SK-N-SH treated with all-trans-retinoic acid at 6 μM for 48 hours (cell line): ENCODE measurements around the gene HEPACAM2.

Experiments
- ARNTL ChIP-seq: fragments of 450-650 bp; formaldehyde crosslinking; IDR thresholded peaks from 2 replicates; pipeline ENCODE4 v1.5.0; 2020; ENCODE audit warnings: low read depth, mild to moderate bottlenecking, moderate library complexity, borderline replicate concordance
- CREB5 ChIP-seq: fragments of 250-450 bp; sonication (Bioruptor Pico); IDR thresholded peaks from 2 replicates; pipeline ENCODE4 v1.5.1; 2020; ENCODE audit warnings: low read depth, mild to moderate bottlenecking, moderate library complexity
- CSDC2 ChIP-seq: fragments of 250-450 bp; sonication (Bioruptor Pico); IDR thresholded peaks from 2 replicates; pipeline ENCODE4 v1.5.0; 2020; ENCODE audit warnings: mild to moderate bottlenecking, moderate library complexity
- CSRNP3 ChIP-seq: fragments of 250-450 bp; sonication (Bioruptor Pico); IDR thresholded peaks from 2 replicates; pipeline ENCODE4 v1.5.1; 2021; ENCODE audit warnings: mild to moderate bottlenecking, moderate library complexity
- GLIS3 ChIP-seq: fragments of 250-450 bp; sonication (Bioruptor Pico); IDR thresholded peaks from 2 replicates; pipeline ENCODE4 v1.5.0; 2020; ENCODE audit warnings: mild to moderate bottlenecking, moderate library complexity
- ISL1 ChIP-seq: fragments of 250-450 bp; sonication (Bioruptor Pico); IDR thresholded peaks from 2 replicates; pipeline ENCODE4 v2.1.2; 2022; ENCODE audit warnings: mild to moderate bottlenecking, moderate library complexity
- OSR1 ChIP-seq: fragments of 250-450 bp; sonication (Bioruptor Pico); IDR thresholded peaks from 2 replicates; pipeline ENCODE4 v1.8.0; 2022; ENCODE audit warnings: moderate library complexity, mild to moderate bottlenecking, inconsistent platforms
- PATZ1 ChIP-seq: fragments of 250-450 bp; sonication (Bioruptor Pico); IDR thresholded peaks from 2 replicates; pipeline ENCODE4 v1.8.0; 2020; ENCODE audit warnings: mild to moderate bottlenecking, moderate library complexity, borderline replicate concordance
- POU6F1 ChIP-seq: fragments of 250-450 bp; sonication (Bioruptor Pico); IDR thresholded peaks from 2 replicates; pipeline ENCODE4 v1.8.0; 2021; ENCODE audit warnings: low read depth, mild to moderate bottlenecking, moderate library complexity, borderline replicate concordance
- ZC3H10 ChIP-seq: fragments of 250-450 bp; sonication (Bioruptor Pico); IDR thresholded peaks from 2 replicates; pipeline ENCODE4 v1.5.1; 2021; ENCODE audit warnings: mild to moderate bottlenecking, moderate library complexity
- ZFP3 ChIP-seq: fragments of 250-450 bp; sonication (Bioruptor Pico); IDR thresholded peaks from 2 replicates; pipeline ENCODE4 v1.5.0; 2020; ENCODE audit warnings: mild to moderate bottlenecking, moderate library complexity

GRCh38 chr7:93150200-93150835 lies 76.0 kb downstream of the HEPACAM2 start:
- TF ChIP-seq OSR1 (CRISPR knock-in tag) (no peak), CSRNP3 (no peak), ISL1 (CRISPR knock-in tag) (no peak), CSDC2 (CRISPR knock-in tag) (no peak), ARNTL (CRISPR knock-in tag) (no peak), ZFP3 (CRISPR knock-in tag) (peak; percentile 58; the same call in 1 of the 2 replicates), POU6F1 (CRISPR knock-in tag) (no peak), PATZ1 (CRISPR knock-in tag) (no peak), ZC3H10 (CRISPR knock-in tag) (peak; percentile 32; the same call in 1 of the 2 replicates), CREB5 (CRISPR knock-in tag) (no peak), GLIS3 (CRISPR knock-in tag) (no peak)
